GM19328 (cell line): ENCODE data around the gene CDCP2.

ENCODE experiments used
- ATAC-seq: cut with Tn5 transposase; IDR thresholded peaks from one replicate; pipeline ENCODE4 v1.9.1; 2021; ENCODE audit warnings: mild to moderate bottlenecking, moderate library complexity; ENCODE audit not compliant: unreplicated experiment

The CDCP2 gene

GRCh38 chr1:54152696-54153095 is at the start of gene CDCP2:
CDCP2 (minus strand) TSS chr1:54153000; CDS start chr1:54152922, 78 bp downstream.
- ATAC-seq: no peak

GRCh38 chr1:54200519-54200997 is 47.8 kb upstream of the CDCP2 start:
- no peak for ATAC-seq

DNA sequence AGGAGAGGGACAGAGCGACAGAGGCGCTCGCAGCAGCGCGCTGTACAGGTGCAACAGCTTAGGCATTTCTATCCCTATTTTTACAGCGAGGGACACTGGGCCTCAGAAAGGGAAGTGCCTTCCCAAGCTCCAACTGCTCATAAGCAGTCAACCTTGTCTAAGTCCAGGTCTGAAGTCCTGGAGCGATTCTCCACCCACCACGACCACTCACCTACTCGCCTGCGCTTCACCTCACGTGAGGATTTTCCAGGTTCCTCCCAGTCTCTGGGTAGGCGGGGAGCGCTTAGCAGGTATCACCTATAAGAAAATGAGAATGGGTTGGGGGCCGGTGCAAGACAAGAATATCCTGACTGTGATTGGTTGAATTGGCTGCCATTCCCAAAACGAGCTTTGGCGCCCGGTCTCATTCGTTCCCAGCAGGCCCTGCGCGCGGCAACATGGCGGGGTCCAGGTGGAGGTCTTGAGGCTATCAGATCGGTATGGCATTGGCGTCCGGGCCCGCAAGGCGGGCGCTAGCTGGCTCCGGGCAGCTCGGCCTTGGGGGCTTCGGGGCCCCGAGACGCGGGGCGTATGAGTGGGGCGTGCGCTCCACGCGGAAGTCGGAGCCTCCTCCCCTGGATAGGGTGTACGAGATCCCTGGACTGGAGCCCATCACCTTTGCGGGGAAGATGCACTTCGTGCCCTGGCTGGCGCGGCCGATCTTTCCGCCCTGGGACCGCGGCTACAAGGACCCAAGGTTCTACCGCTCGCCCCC is 47.1 kb upstream of the CDCP2 start, which contains the start of the genes CYB5RL and MRPL37:
Gene CYB5RL, minus strand, starts transcription at position 266 of the 754 bp plus-strand sequence. CDS start 4,414 bp downstream, outside the sequence.
Gene MRPL37, plus strand, starts transcription at position 403 of the 754 bp plus-strand sequence. Its CDS starts 77 bp downstream, at position 480.
- ATAC-seq: peak; percentile 92

- ATAC-seq: no peak
These were observed 46.5 kb upstream of the CDCP2 start for GRCh38 chr1:54199151-54199764.

DNA sequence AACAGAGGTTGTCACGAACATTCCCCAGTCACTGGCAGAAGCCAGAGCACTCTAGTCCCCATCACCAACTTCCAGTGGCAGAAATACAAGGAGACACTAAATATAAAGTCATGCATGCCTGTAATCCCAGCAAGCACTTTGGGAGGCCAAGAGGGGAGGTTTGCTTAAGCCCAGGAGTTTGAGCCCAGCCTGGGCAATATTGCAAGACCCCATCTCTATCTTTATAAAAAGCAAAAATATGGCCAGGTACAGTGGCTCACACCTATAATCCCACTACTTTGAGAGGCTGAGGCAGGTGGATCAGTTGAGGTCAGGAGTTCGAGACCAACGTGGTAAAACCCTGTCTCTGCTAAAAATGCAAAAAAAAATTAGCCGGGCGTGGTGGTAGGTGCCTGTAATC is 40.7 kb upstream of the CDCP2 start:
- ATAC-seq: no peak

DNA sequence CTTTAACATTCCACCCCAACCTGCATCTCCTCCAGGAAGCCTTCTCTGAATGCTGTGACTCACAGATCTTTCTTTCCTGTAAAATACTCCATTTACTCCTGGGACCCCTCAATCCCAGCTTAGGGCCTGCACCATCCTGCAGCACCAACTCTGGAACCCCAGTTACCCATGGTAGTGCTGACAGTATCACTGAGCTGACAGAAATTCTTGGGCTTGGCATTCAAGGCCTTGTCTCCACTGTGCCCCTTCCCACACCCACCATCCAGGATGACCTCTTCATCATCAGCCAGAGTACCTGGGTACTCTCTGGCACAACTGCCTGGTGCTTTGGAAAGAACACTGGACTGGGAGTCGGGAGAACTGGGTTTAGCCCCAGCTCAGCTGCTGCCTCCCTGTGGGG is 38.7 kb upstream of the CDCP2 start:
- no peak for ATAC-seq

- ATAC-seq: no peak
These were observed 37.7 kb upstream of the CDCP2 start for GRCh38 chr1:54190526-54190925.

GRCh38 chr1:54188291-54188690 is 35.5 kb upstream of the CDCP2 start:
- no peak for ATAC-seq

DNA sequence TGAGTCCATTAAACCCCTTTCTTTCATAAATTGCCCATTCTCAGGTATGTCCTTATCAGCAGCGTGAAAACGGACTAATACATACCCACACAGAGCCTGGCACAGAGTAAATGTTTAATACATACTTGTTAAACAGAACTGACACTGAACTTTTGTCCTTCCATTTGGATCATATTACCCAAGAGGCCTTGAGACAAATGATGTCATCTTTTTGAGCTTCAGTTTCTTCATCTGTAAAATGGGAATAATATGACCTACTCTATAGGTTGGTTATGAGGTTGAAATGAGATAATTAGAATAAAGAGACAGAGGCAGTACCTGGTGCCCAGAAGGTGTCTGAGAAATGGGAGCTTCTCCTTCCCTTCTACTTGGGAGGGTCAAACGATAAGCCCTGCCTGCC is 33.3 kb upstream of the CDCP2 start:
- no peak for ATAC-seq

GRCh38 chr1:54180701-54181360 is 28.0 kb upstream of the CDCP2 start:
- ATAC-seq: no peak

DNA sequence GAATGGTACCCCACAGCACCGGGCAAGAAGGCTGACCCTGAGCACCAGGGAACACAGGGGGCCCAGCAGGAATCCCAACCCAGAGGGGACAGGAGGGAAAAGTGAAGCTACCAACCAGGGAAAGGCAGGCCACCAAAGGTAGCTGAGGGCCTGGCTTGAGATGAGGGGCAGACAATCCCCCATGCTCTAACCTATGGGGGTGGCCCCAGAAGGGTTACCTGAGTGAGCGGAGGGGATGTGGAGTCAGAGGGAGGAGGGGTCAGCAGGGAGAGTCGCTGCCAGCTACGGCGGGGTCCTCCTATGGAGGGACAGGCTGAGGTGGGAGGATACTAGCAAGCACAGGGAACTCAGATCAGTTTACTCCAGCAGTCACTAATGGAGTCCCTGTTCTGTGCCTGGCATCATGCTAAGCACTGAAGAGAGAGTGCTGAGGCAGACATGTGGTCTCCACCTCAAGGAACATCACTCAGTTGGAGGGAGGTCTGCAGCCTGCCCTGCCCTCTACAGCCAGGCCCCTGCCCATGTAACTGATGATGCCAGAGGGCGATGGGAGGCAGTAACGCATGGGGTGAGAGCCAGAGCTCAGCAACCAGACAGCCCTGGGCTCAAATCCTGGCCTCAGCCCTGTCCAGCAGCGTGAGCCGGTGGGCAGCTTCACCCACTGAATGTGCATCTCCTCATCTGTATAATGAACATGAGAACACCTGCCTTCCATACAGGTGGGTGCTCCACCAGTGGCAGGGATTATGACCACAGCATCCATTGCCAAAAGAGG is 25.7 kb upstream of the CDCP2 start:
- ATAC-seq: no peak

GRCh38 chr1:54177726-54178125 is 24.9 kb upstream of the CDCP2 start:
- no peak for ATAC-seq

GRCh38 chr1:54176621-54177327 is 24.0 kb upstream of the CDCP2 start:
- ATAC-seq: no peak

- no peak for ATAC-seq
These were observed 21.3 kb upstream of the CDCP2 start for GRCh38 chr1:54174106-54174505.

DNA sequence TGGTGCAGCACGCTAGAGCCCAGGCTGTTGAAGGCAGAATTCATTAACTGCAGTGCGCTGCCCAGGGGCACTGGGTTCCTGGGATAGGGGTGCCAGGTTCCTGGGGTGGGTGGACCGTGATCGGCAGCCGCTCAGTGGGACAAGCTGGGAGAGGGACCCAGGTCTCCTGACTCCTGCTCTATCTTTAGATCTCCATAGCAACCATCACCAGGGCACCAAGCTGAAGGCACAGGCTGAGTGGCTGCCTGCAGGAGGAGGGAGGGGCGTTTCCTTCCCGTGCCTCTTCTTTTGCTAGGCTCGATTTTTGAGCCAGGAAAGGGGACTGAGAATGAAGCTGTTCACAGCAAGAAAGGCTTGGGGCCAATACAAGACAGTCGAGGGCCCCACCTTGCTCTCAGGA is 20.9 kb upstream of the CDCP2 start:
- ATAC-seq: no peak

- ATAC-seq: no peak
These were observed 20.1 kb upstream of the CDCP2 start for GRCh38 chr1:54172614-54173599.

GRCh38 chr1:54171606-54172005 is 18.8 kb upstream of the CDCP2 start:
- ATAC-seq: no peak

- no peak for ATAC-seq
These were observed 18.2 kb upstream of the CDCP2 start for GRCh38 chr1:54171016-54171415.

DNA sequence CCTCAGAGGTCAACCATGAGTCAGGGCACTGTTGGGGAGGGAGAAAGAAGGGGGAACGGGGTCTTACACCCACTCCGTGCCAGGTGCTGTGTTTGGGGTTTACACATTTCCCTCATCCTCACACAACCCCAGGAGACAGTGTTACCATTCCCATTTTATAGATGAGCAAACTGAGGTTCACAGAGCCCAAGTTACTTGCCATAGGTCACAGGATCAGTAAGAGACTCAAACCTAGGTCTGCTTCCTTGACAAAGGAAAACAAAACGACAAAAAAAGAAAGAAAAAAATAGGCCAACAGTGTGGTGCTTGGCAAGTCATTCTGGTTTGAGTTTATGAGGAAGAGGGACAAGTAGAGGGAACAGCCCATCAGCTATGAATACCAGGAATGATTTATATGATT is 16.3 kb upstream of the CDCP2 start:
- ATAC-seq: no peak
